ENCODE results near the gene SHC2.
A peak's percentile ranks its signal among the peaks of the same experiment; 100 is the strongest.
"Not testable (repeated sequence)": the region's sequence is repeated elsewhere in the genome, so short reads cannot be mapped to it uniquely, and the experiment has no call there.

Gene SHC2

DNA sequence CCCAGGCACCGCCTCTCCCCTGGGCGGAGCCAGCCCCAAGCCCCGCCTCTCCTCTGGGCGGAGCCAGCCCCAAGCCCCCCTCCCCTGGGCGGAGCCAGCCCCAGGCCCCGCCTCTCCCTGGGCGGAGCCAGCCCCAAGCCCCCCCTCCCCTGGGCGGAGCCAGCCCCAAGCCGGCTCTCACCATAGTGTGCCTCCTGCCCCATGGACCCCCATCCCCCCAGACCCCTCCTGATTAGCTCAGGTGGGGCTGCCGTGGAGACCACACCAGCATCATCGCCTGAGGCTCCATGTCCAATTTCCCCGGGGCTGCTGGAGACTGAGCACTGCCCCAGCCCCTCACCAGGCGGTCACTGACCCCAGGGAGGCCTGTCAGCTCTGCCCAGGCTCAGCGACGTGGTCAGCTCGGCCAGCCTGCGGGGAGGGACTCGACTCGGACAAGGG lies 31.3 kb upstream of the SHC2 start:
- peak; percentile 58 for DNase-seq

- DNase-seq: peak; percentile 55
These were observed 30.4 kb upstream of the SHC2 start for GRCh38 chr19:491146-491741.

- DNase-seq: no peak
These were observed 28.8 kb upstream of the SHC2 start for GRCh38 chr19:489418-490196.

DNA sequence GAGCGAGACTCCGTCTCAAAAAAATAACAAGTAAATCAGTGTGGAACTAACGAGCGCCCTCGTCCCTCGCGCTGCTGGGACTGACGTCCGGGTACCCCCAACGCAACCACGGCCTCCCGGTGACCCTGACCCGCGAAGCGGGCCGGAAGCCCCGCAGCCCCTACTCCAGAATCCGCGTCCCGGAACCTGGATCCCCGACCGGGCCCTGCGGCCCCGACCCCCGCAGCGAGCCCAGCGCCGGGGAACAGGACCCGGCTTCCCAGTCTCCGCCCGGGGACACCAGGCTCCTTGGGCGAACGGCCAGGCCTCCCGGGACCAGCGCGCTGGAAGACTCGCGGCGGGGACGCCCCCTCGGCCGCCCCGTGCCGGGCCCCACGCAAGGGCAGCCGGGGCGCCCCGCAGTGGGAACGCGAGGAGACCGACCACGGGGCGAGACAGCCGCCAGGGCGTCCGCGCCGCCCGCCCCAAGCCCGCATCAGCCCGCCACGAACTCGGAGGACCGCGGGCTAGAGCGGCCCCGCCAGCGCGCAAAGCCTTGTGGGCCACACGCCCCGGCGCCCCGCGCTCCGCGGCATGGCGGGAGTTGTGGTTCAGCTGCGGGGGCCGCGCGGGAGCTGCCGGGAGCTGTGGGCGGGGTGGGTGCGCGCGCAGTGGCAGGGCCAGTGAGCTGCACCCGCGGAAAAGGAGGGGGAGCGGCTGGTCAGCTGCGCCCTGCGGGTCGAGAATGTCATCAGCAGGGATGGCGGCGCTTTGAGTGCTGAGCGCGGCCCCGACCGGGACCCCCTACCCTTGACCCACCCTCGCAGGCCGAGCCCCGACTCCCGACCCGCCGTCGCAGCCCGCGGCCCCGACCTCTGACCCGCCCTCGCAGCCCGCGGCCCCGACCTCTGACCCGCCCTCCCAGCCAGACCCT lies 27.9 kb upstream of the SHC2 start:
- peak; percentile 95 for DNase-seq

DNA sequence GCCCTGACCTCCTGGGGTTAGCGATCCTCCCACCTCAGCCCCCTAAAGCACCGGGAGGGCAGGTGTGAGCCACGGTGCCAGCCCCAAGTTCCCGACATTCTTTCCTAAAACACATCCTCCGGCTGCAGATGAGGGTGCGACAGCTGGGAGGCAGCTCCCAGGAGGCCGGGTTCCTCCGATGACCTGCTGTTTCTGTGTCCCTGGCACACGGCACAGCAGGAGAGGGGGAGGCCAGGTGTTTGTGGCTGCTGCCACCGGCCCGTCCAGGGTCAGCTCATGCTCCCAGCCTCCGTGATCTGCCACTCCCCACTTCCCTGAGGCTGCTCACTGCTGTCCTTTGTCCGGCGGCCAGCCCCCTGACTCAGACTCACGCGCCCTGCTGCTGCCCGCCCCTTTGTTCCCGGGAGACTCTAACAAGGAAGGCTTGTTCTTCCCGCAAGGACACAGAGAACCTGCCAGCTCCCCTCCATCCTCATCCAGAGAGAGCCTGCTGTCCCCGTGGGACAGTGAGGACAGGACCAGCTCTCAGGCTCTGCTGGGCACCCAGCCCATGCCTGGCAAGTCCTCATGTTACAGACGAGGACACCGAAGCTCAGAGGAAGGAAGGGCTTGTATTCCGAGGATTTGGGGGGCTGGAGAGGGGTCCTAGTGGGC lies 24.9 kb upstream of the SHC2 start:
- DNase-seq: no peak

GRCh38 chr19:485077-485476 lies 24.2 kb upstream of the SHC2 start:
- DNase-seq: no peak

DNA sequence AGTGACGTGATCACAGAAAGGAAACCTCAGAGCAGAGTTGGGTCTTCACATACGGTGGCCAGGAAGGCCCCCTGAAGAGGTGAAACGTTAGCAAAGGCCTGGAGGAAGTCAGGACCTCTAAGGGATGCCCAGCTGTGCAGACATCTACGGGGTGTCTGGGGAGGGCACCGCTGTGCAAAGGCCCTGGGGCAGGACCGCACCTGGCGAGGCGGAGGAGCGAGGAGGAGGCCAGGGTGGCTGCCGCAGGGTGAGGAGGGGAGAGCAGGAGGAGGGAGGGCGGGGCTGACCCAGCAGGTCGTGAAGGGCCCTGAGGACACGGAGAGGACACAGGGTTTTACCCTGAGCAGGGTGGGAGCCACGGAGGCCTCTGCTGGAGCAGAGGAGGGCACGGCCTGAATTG lies 23.7 kb upstream of the SHC2 start:
- DNase-seq: no peak

DNA sequence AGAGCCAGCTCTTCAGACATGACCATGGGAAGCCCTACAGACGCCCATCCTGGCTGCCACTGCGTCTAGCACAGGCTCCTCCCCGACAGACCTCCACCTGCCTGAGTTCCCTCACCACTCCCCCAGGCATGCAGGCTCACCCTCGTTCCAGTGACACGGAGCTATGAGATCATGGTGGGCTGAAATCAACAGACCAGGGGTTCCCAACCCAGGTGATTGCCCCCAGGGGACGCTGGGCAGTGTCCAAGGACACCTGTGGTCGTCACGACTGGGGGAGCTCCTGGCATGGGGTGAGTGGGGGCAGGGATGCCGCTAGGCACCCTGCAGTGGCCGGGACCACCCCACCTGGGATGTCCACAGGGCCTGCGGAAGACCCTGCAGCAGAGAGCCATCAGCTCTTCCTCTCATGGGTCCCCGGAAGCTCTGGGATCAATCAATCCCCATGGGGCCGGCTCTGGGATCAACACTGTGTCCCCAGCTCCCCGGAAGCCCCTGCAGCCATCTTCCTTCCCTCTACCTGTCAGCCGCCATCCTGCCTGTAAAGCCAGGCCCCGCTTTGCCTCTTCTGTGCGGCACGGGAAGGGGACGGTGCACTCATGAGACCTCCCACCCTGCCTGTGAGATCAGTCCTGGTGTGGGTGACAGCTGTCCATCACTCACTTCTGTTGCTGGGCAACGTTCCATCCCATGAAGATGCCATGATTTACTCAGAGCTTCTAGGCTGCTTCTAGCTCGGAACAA lies 22.7 kb upstream of the SHC2 start:
- DNase-seq: no peak

DNA sequence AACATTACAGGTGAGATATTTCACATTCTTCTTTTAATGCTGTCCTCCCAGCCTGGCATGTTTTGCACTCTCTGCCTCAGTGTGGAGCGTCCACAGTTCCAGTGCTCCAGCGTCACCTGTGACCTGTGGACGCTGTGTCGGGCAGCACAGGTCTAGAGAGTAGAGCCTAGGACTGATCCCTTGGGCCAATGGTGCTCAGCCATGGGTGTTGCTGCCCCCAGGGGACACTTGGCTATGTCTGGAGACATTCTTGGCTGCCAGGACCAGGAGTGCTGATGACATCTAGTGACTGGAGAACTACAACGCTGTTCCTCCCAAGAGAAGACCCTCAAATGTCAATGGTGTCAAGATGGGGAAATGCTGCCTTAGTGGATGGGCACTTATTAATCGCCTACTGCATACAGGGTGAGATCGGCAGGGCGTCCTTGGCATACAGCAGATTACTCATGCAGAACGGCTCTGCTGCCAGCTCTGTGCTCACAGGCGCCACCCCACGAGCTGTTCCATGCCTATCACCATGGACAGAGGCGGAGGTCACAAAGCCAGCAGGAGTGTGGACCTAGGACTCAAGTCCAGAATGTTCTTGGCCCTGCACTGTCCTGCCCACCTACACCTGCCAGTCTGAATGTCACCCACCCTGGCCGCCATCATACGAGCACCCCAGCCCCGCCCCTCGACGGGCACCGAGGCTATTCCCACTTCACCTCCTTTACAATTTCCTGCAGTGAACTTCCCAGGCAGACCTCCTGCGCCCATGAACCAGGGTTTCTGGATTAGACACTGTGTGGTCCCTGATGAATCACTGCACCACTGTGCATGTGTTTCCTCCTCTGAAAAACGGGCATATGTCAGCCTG lies 21.6 kb upstream of the SHC2 start:
- DNase-seq: no peak

DNA sequence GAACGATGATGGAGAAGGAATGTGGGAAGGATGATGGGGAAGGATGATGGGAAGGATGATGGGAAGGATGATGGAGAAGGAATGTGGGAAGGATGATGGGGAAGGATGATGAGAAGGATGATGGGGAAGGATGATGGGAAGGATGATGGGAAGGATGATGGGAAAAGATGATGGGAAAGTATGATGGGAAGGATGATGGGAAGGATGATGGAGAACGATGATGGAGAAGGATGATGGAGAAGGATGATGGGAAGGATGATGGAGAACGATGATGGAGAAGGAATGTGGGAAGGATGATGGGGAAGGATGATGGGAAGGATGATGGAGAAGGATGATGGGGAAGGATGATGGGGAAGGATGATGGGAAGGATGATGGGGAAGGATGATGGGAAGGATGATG lies 20.3 kb upstream of the SHC2 start:
- not testable (repeated sequence) for DNase-seq

- peak; percentile 75 for DNase-seq
These were observed 19.4 kb upstream of the SHC2 start for GRCh38 chr19:480016-480855.

DNA sequence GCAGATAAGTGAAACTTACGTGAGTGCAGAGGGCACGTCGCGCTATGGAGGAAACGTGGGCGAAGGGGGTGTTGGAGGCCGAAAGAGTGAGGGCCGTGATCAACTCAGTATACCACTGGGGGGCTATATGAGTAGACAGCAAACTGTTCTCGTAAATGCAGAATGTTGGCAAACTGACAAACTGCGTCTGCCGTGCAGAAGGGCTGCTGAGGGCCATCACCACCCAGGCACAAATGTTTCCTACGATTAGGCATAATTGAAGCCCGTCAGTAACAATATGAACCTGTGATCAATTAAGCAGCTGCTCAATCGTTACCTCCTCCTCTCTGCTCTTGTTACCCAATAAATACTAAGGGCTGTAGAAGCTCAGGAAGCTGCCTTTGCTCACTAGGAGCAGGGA lies 18.1 kb upstream of the SHC2 start:
- no peak for DNase-seq

DNA sequence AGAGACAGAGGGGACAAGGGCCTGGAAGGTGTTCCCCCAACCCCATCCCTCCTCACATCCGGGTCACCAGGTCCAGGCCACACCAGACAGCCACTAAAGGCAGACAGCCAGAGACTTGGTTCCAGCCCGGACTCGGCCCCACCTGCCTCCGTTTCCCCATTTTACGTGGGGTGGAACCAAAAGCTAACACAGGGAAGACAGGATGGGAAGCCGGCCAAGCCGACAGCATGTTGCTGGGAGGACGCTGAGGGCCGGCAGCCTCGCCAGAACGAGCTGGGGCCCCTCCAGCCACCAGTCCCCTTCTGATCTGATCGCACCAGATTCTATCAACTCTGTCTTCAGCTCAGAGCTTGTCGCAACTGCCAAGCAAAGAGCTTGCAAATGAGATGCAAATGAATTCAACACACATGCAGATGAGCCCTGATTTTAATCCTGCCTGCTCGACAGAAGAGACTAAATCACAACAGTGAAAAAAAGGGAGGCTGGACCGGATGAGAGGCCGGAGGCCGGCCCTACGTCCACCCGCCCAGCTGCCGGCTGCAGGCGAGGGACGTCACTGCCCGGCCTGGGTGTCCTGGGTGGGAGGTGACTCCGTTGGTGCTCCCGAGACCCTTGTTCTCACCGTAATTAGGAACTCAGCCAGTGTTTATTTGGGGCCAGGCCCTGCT lies 17.5 kb upstream of the SHC2 start:
- DNase-seq: no peak

DNA sequence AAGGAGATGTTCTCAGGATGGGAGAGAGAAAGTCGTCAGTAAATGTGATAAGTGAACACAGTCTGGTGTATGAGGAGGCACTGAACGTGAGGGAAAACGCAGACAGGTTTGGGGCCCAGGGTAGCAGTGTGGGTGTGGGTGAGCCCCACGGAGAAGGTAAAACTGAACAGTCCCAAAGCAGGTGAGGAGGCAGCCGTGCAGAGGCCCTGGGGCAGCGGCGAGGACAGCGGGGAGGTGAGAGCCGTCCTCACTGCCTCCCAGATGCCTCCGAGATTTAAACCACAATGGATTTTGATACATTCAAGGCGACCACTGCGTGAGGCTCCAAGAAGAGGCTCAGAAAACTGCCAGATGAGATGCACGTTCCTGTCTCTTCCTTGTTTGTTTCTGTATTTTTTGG lies 14.5 kb upstream of the SHC2 start:
- no peak for DNase-seq

DNA sequence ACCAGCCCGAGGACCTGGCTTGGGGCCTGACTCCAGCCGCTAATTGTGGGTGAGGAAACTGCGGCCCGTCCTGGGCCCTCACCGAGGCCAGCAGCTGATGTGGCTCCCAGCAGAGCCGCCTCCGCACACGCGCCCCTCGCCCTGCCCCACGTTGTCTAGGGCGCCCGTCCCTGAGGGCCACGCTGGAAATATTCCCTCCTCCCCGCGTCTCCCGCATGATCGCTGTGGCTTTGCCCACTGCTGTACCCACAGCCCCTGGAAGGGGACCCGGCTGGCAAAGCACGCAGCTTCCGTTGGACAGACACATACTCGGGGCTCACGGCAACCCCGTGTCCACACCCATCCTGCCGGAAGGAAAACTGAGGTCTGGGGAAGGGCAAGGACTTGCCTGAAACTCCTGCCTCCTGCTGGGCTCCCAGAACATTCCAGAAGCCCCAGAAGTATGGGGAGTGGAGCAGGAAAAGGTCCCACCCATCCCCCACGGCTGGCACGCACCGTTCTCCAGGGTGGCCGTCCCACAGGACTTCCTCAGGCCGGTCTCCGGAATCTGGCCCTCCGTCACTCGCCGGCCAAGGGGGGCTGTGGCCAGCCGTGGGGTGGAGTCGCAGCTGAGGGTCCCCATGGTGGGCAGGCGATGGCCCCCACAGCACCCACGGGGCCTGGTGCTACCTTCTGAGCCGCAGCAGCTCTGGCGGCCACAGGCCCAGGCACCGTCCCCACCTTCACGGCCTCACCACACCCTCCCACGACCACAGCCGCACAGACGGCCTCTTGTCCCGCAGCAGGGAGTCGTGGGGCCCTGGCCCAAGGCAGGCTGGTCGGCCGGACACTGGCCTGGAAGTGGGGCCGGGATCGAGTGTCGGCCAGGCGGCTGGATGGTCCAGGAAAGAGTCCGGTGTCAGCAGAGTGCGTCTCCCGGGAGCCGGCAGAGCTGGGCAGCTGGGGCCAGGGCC lies 13.6 kb upstream of the SHC2 start:
- no peak for DNase-seq

GRCh38 chr19:472005-472858 lies 11.4 kb upstream of the SHC2 start:
- no peak for DNase-seq

DNA sequence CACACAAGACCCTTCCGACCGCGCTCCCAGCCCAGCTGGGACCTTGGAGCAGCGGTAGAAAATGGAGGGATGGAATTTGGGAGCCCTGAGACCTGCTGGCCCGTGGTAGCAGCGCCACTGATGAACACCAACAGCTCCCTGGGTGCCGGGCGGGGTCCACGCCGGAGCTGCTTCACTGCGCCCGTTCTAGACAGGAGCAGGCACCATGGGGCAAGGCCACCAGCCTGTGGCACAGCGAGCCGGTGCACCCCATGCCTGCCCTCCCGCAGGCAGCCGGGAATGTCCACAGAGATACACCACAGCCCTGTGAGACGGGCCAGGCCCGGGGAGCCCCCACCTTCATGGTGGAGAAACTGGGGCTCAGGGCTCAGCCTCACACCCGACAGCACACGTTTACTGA lies 9.9 kb upstream of the SHC2 start:
- no peak for DNase-seq

GRCh38 chr19:469833-470232 lies 9.0 kb upstream of the SHC2 start:
- DNase-seq: no peak
